Sigmoid colon (tissue), 7 donors: ENCODE results near the gene SEC14L1. TPM values are rescaled to one million over a fixed set of nuclear protein-coding genes. Genes with fewer than 3 reads are reported as not detected.
"Not testable (repeated sequence)": the region's sequence is repeated elsewhere in the genome, so short reads cannot be mapped to it uniquely, and the experiment has no call there.

Experiments used
- DNase-seq: peaks from one replicate; pipeline ENCODE4 v3.0.0-alpha.2; 2019
- H3K27ac ChIP-seq, 4 donors: fragments of 200-600 bp; sonication (generic); one replicate each; pipeline ENCODE4 v1.5.1; 2016 to 2019; ENCODE audit warnings: mild to moderate bottlenecking in 1 of 4
- H3K27me3 ChIP-seq, 3 donors: fragments of 200-600 bp; sonication (generic); one replicate each; pipeline ENCODE4 v1.5.1; 2019; ENCODE audit warnings: mild to moderate bottlenecking in 1 of 3
- H3K36me3 ChIP-seq, 4 donors: fragments of 200-600 bp; sonication (generic); one replicate each; pipeline ENCODE4 v1.5.1; 2016 to 2019
- H3K4me1 ChIP-seq, 4 donors: fragments of 200-600 bp; sonication (generic); one replicate each; pipeline ENCODE4 v1.5.1; 2017 to 2019
- H3K4me3 ChIP-seq, 4 donors: fragments of 200-600 bp; sonication (generic); one replicate each; pipeline ENCODE4 v1.5.1; 2017 to 2019; ENCODE audit warnings: mild to moderate bottlenecking in 2 of 4, moderate library complexity in 1 of 4
- H3K9me3 ChIP-seq, 4 donors: fragments of 200-600 bp in 3 of 4; sonication (generic) in 3 of 4; one replicate each; pipeline versions ENCODE4 v1.5.1 to v1.6.1; 2013 to 2019
- CTCF ChIP-seq, 4 experiments: fragments of 450-650 bp in 3 of 4; fragments of 200-600 bp in 1 of 4; IDR thresholded peaks; one replicate each; pipeline ENCODE4 v1.5.1; 2016 to 2019; ENCODE audit warnings: antibody characterized with exemption in 4 of 4, mild to moderate bottlenecking in 3 of 4, moderate library complexity in 2 of 4
- EP300 ChIP-seq, 4 donors: sonication (generic); formaldehyde crosslinking; IDR thresholded peaks; one replicate each; pipeline ENCODE4 v1.6.1; 2017; ENCODE audit warnings: antibody characterized with exemption in 4 of 4
- POLR2A ChIP-seq, 2 donors: fragments of 450-650 bp; IDR thresholded peaks; one replicate each; pipeline ENCODE4 v1.6.1; 2016; ENCODE audit warnings: antibody characterized with exemption in 2 of 2, mild to moderate bottlenecking in 2 of 2, moderate library complexity in 2 of 2
- POLR2AphosphoS5 ChIP-seq, 4 donors: sonication (generic); formaldehyde crosslinking; IDR thresholded peaks; one replicate each; pipeline ENCODE4 v1.6.1; 2017; ENCODE audit warnings: antibody characterized with exemption in 4 of 4
- WGBS, 2 donors: extraction: QIAGEN DNeasy Blood & Tissue Kit; methylation state at CpG; one replicate each; pipeline ENCODE4 v1.1.7; 2013; 5-methylcytosine and 5-hydroxymethylcytosine counted together
- intact Hi-C: fragments of 100-400 bp; cut with DNase I; formaldehyde crosslinking; loops from one replicate; pipeline ENCODE4 v1.15.1; 2023
- polyA plus RNA-seq, 3 donors: library from polyadenylated mRNA; stranded (reverse); fragments of 200-250 nt; gene quantifications; one replicate each; pipeline ENCODE4 v1.2.3, GENCODE V29; 2013
- total RNA-seq, 4 donors: library from RNA; depleted of rRNA; stranded (reverse); fragments of >200 nt; gene quantifications; one replicate each; pipeline ENCODE4 v1.1.0, GENCODE V29; 2016
- donor health status: healthy with polysubstance abuse.
- donor health status: Bipolar disorder and iron deficiency.
- donor health status: healthy.

Gene SEC14L1
- total and polyA plus RNA-seq, 7 donors = 9.6 to 39.9 (median 20.1) TPM

- intact Hi-C loops = no loop called here
- H3K4me3 ChIP-seq = no peak overlapping the region
- H3K9me3 ChIP-seq = no peaks in the 10 kb centered on the region
- H3K36me3 ChIP-seq = no peaks in the 10 kb centered on the region
- TF ChIP-seq EP300 (IDR thresholded peaks at IDR 0.05) (peak in 1 of 4 donors; percentile 66), POLR2A (IDR thresholded peaks at IDR 0.05) (no peak), POLR2AphosphoS5 (IDR thresholded peaks at IDR 0.05) (peak in 2 of 4 donors; percentile 23 to 49)
- peaks cover 0 to 20% (median 14%) of the 10 kb centered on the region in 4 donors for H3K4me1 ChIP-seq
- H3K27me3 ChIP-seq = no peaks in the 10 kb centered on the region
- DNase-seq = no peak
- 47 to 75% methylated on average over 7 of the region's 7 CpGs for WGBS, 2 donors
- peak overlapping the region; percentile 59 to 70 (median 62) for H3K27ac ChIP-seq
Observed at GRCh38 chr17:77109764-77110359, 30.9 kb upstream of the SEC14L1 start.

- Histone ChIP-seq H3K4me1 (peaks cover 0 to 20% (median 16%) of the 10 kb centered on the region in 4 donors), H3K27ac (peak overlapping the region; percentile 25 to 70 (median 50))
- intact Hi-C loops, DNase-seq, H3K36me3 ChIP-seq, H3K27me3 ChIP-seq, H3K4me3 ChIP-seq, H3K9me3 ChIP-seq: not testable (repeated sequence)
- WGBS, 2 donors = 48 to 61% methylated on average over 11 of the region's 11 CpGs
Observed at GRCh38 chr17:77111165-77111933, 29.4 kb upstream of the SEC14L1 start.

DNA sequence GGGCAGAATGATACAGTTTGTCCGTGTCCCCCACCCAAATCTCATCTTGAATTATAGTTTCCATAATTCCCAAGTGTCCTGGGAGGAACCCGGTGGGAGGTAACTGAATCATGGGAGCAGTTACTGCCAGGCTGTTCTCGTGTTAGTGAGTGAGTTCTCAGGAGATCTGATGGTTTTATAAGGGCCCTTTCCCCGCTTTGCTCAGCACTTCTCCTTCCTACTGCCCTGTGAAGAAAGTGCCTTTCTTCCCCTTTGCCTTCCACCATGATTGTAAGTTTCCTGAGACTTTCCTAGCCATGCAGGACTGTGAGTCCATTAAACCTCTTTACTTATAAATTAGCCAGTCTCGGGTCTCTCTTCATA is 28.9 kb upstream of the SEC14L1 start:
- TF ChIP-seq CTCF (IDR thresholded peaks at IDR 0.05) = no peak
- no peak for TF ChIP-seq POLR2A (IDR thresholded peaks at IDR 0.05)
- TF ChIP-seq EP300 (IDR thresholded peaks at IDR 0.05) = no peak
- peak in 2 of 4 donors; percentile 5 to 22 for TF ChIP-seq POLR2AphosphoS5 (IDR thresholded peaks at IDR 0.05)
- intact Hi-C loops = no loop called here
- peak overlapping the region in 3 of 4 donors; percentile 25 to 40 (median 25) for H3K27ac ChIP-seq
- H3K4me3 ChIP-seq = no peak overlapping the region
- no peaks in the 10 kb centered on the region for H3K27me3 ChIP-seq
- 19 to 56% methylated on average over 5 of the region's 5 CpGs for WGBS, 2 donors
- H3K36me3 ChIP-seq = no peaks in the 10 kb centered on the region
- no peaks in the 10 kb centered on the region for H3K9me3 ChIP-seq
- H3K4me1 ChIP-seq = peaks cover 0 to 25% (median 22%) of the 10 kb centered on the region in 4 donors
- no peak for DNase-seq

GRCh38 chr17:77115510-77115909 is 25.3 kb upstream of the SEC14L1 start:
- Histone ChIP-seq H3K36me3 (no peaks in the 10 kb centered on the region), H3K27ac (peak overlapping the region in 3 of 4 donors; percentile 26 to 60 (median 43)), H3K4me1 (peaks cover 0 to 11% (median 9%) of the 10 kb centered on the region in 4 donors), H3K27me3 (no peaks in the 10 kb centered on the region), H3K9me3 (no peaks in the 10 kb centered on the region), H3K4me3 (no peak overlapping the region)
- intact Hi-C loops = no loop called here
- no peak for DNase-seq
- no peak for TF ChIP-seq EP300 (IDR thresholded peaks at IDR 0.05)
- TF ChIP-seq POLR2A (IDR thresholded peaks at IDR 0.05) = no peak
- no peak for TF ChIP-seq CTCF (IDR thresholded peaks at IDR 0.05)
- no peak for TF ChIP-seq POLR2AphosphoS5 (IDR thresholded peaks at IDR 0.05)
- WGBS, 2 donors = 72 to 87% methylated on average over 2 of the region's 2 CpGs

GRCh38 chr17:77115947-77116346 is 24.8 kb upstream of the SEC14L1 start:
- no peaks in the 10 kb centered on the region for H3K36me3 ChIP-seq
- H3K27ac ChIP-seq = peak overlapping the region in 3 of 4 donors; percentile 26 to 60 (median 43)
- H3K4me3 ChIP-seq = no peak overlapping the region
- H3K9me3 ChIP-seq = no peaks in the 10 kb centered on the region
- 82 to 87% methylated on average over 5 of the region's 5 CpGs for WGBS, 2 donors
- H3K4me1 ChIP-seq = peaks cover 0 to 11% (median 9%) of the 10 kb centered on the region in 4 donors
- no peaks in the 10 kb centered on the region for H3K27me3 ChIP-seq
- TF ChIP-seq POLR2AphosphoS5 (IDR thresholded peaks at IDR 0.05) (no peak), CTCF (IDR thresholded peaks at IDR 0.05) (no peak), POLR2A (IDR thresholded peaks at IDR 0.05) (no peak), EP300 (IDR thresholded peaks at IDR 0.05) (no peak)
- DNase-seq = no peak
- intact Hi-C loops = no loop called here
